A673 (cell line): ENCODE results near the gene UTP15. TPM values are rescaled to one million over a fixed set of nuclear protein-coding genes. Genes with fewer than 3 reads are reported as not detected.

Experiments used
- BruUV-seq: library from RNA; stranded (reverse); fragments of 400-500 nt; replicated peaks from 2 replicates; lab custom pipeline; 2021; lab: Mats Ljungman, UMichigan
- CTCF ChIA-PET: fragments of 300-600 bp; sonication (Branson Sonifier 250); formaldehyde crosslinking; loops from one replicate; lab custom pipeline; 2022; ENCODE audit warnings: antibody characterized with exemption; lab: Charles Lee
- POLR2A ChIA-PET: fragments of 300-600 bp; sonication (Branson Sonifier 250); formaldehyde crosslinking; loops from one replicate; lab custom pipeline; 2022; ENCODE audit warnings: antibody characterized with exemption; ENCODE audit not compliant: low non-redundant PET; lab: Charles Lee
- DNase-seq: peaks from one replicate; pipeline ENCODE4 v3.0.0-alpha.2; 2015; ENCODE audit warnings: low spot score
- H3K27ac ChIP-seq: fragments of 200-600 bp; sonication (generic); 2 replicates; pipeline ENCODE4 v1.5.1; 2016; ENCODE audit warnings: mixed run types, low read depth, mild to moderate bottlenecking, mixed read lengths, antibody characterized with exemption, low read length; ENCODE audit not compliant: poor library complexity, severe bottlenecking
- H3K27me3 ChIP-seq: fragments of 200-600 bp; sonication (generic); replicated peaks from 2 replicates; pipeline ENCODE4 v1.6.1; 2017; ENCODE audit warnings: mixed run types, low read depth, mild to moderate bottlenecking, mixed read lengths, antibody characterized with exemption, low read length; ENCODE audit not compliant: insufficient read depth, poor library complexity
- H3K36me3 ChIP-seq: fragments of 200-600 bp; sonication (generic); 2 replicates; pipeline ENCODE4 v1.6.1; 2016; ENCODE audit warnings: mixed run types, mild to moderate bottlenecking, mixed read lengths, antibody characterized with exemption, low read length; ENCODE audit not compliant: insufficient read depth, poor library complexity, severe bottlenecking
- H3K4me1 ChIP-seq: fragments of 200-600 bp; sonication (generic); 2 replicates; pipeline ENCODE4 v1.6.1; 2017; ENCODE audit warnings: mixed run types, mild to moderate bottlenecking, mixed read lengths, antibody characterized with exemption, low read length; ENCODE audit not compliant: insufficient read depth, poor library complexity, severe bottlenecking
- H3K4me3 ChIP-seq: fragments of 200-600 bp; sonication (generic); 2 replicates; pipeline ENCODE4 v1.5.1; 2016; ENCODE audit warnings: low read depth, mixed run types, mild to moderate bottlenecking, mixed read lengths, low read length; ENCODE audit not compliant: poor library complexity, severe bottlenecking
- H3K9me3 ChIP-seq: fragments of 200-600 bp; sonication (generic); 2 replicates; pipeline ENCODE4 v1.6.1; 2016; ENCODE audit warnings: mixed run types, low read depth, mild to moderate bottlenecking, mixed read lengths, antibody characterized with exemption, low read length; ENCODE audit not compliant: poor library complexity, severe bottlenecking
- CTCF ChIP-seq: fragments of 300-800, 200-600 bp; sonication (generic); conservative IDR thresholded peaks from 2 replicates; pipeline ENCODE4 v1.5.1; 2017; ENCODE audit warnings: low read depth, mild to moderate bottlenecking, antibody characterized with exemption, low read length, moderate library complexity, mixed read lengths
- EZH2 ChIP-seq: fragments of 200-600 bp; sonication (generic); IDR thresholded peaks from 2 replicates; pipeline ENCODE4 v1.6.1; 2017; ENCODE audit warnings: borderline replicate concordance, low read depth, mild to moderate bottlenecking, mixed read lengths, antibody characterized with exemption, low read length; ENCODE audit not compliant: poor library complexity, severe bottlenecking
- intact Hi-C: fragments of 100-400 bp; cut with micrococcal nuclease; formaldehyde crosslinking; loops from one replicate; pipeline ENCODE4 v1.10.0; 2022; ENCODE audit not compliant: unreplicated experiment
- total RNA-seq: library from RNA; stranded (reverse); gene quantifications from 2 replicates; pipeline ENCODE4 v1.2.3, GENCODE V29; 2021

Gene UTP15
- total RNA-seq, 1 experiment from 2014 or later: 35.4 TPM

DNA sequence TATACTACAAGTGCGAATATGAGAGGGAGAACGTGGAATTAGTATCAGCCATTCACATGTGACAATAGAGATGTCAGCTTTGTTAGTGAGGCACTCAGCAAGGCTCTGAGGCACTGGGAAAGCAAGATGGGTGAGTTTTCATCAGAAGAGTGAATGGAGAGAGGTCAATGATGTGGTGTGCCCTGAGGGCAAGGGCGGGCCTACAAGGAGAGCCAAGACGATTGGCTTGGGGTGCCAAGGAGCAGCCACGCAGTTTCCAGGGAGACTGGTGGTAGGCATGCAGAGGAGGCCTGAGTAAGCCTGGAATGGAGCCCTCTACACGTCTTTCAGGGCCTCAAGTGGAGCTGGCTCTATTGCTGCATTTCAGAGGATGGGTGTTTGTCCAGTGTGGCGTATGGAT is 42.6 kb upstream of the UTP15 start:
- Histone ChIP-seq H3K27ac (no peak overlapping the region), H3K4me1 (no peaks in the 10 kb centered on the region), H3K36me3 (no peaks in the 10 kb centered on the region), H3K4me3 (no peak overlapping the region), H3K27me3 (no peaks in the 10 kb centered on the region), H3K9me3 (no peaks in the 10 kb centered on the region)
- TF ChIP-seq CTCF: no peak
- TF ChIP-seq EZH2: no peak
- BruUV-seq: no TSS peak
- DNase-seq: no peak
- intact Hi-C loops: no loop called here
- ChIA-PET POLR2A (no interaction called here), CTCF (no interaction called here)

DNA sequence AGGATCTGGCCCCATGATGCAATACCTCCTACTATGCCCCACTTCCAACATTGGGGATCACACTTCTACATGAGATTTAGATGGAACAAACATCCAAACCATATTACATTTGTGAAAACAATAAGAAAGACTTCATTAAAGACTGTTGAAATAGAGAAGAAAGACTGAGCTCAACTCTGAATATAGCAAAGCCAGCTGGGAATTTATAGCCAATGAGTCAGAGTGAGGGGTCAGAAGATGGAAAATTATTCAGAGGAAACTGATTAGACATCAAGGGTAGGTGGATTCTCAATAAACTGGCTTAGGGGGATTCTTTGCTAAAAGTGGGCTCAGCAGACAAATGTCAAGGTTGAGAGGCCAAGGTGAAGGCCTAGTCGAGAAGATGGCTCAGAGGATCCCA is 41.7 kb upstream of the UTP15 start:
- no TSS peak for BruUV-seq
- H3K27ac ChIP-seq: no peak overlapping the region
- H3K4me3 ChIP-seq: no peak overlapping the region
- no peak for DNase-seq
- POLR2A ChIA-PET: no interaction called here
- H3K9me3 ChIP-seq: no peaks in the 10 kb centered on the region
- intact Hi-C loops: no loop called here
- no peaks in the 10 kb centered on the region for H3K36me3 ChIP-seq
- no peak for TF ChIP-seq EZH2
- no peak for TF ChIP-seq CTCF
- CTCF ChIA-PET: no interaction called here
- H3K27me3 ChIP-seq: no peaks in the 10 kb centered on the region
- H3K4me1 ChIP-seq: no peaks in the 10 kb centered on the region

DNA sequence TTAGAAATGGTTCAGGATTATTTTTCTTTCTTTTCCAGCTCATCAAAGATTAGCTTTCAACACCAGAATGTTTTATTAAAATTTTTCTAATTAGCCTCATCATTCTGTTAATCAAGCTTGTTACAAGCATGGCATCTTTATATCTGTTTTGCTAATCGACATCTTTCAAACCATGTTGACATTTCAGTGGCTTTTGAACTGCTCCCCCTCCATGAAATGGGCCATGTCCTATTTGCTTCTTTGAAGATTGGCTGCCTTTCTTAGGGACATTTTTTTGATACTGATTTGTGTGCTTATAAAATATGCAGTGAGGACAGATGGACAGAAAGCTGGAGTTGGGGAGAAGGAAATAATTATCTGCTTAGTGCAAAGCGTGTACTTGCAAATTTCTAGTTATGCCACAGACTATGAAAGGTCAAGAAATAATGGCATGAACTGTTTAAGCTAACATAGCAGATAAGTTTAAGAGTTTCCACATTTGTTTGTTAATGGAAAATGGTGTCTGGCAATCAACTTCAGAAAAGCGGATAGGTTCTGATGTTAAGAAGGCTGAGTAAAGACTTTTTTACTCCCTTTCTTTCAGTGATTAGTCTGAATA is 39.8 kb upstream of the UTP15 start:
- Histone ChIP-seq H3K9me3 (no peaks in the 10 kb centered on the region), H3K27me3 (no peaks in the 10 kb centered on the region), H3K4me3 (no peak overlapping the region), H3K4me1 (no peaks in the 10 kb centered on the region), H3K27ac (no peak overlapping the region), H3K36me3 (no peaks in the 10 kb centered on the region)
- no TSS peak for BruUV-seq
- DNase-seq: no peak
- TF ChIP-seq EZH2: no peak
- ChIA-PET POLR2A (no interaction called here), CTCF (no interaction called here)
- intact Hi-C loops: no loop called here

- Histone ChIP-seq H3K9me3 (no peaks in the 10 kb centered on the region), H3K4me3 (no peak overlapping the region), H3K36me3 (no peaks in the 10 kb centered on the region), H3K27me3 (no peaks in the 10 kb centered on the region), H3K27ac (no peak overlapping the region), H3K4me1 (no peaks in the 10 kb centered on the region)
- DNase-seq: no peak
- ChIA-PET POLR2A (no interaction called here), CTCF (no interaction called here)
- TF ChIP-seq EZH2 (no peak), CTCF (no peak)
- intact Hi-C loops: no loop called here
- BruUV-seq: no TSS peak
These were observed 37.3 kb upstream of the UTP15 start for GRCh38 chr5:73528248-73528647.
